ENCODE results near the gene SARNP. TPM values are rescaled to one million over a fixed set of nuclear protein-coding genes. Genes with fewer than 3 reads are reported as not detected.

The SARNP gene
- total and polyA plus RNA-seq, 9 of the 15 experiments (the other 6 are each of a cell fraction or from before 2014, with no cell fraction given): 70.1 to 400 (median 198) TPM

DNA sequence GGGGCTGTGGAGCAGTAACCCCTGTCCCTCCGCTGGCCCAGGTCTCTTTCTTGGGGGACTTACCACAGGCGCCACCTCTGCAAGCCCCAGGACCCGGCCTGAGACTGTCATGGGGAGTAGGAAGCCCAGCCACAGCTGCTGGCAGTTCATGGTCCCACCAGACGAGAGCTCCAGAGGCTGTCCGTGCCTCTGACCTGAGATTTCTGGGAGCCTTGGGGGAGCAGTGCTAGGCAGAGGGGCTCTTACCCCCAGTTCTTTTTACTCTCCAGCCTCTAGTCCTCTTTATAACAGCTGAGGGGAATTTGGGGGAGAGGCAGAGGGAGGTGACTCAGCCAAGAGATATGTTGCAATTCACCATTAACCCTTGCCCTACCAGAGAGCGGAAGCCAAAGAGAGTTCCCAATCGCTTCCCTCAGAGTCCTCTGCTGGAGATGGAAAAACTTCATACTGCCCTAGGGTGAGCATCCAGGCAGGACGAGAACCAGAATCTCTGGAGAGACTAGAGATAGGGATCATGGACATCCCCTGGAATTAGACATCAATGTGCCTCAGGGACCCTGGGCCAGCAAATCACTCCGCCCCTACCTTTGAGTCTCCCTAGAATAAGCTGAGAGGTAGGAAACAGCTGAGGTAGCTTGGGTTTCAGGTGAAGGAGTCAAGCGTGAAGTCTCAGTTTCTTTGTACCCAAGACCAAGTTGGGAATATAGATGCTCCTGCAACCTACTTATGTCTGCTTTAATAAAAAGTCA, 25.3 kb upstream of the SARNP start, which contains the start of gene MMP19:
TSS of gene MMP19 (minus strand) at position 256 of the 749 bp plus-strand sequence. CDS start at position 150, 106 bp downstream.
- DNase-seq (ENCODE audit: extremely low read depth in 1 of 4, low spot score in 3 of 4) (peak; percentile 57 to 74 (median 66)), ATAC-seq (peak; percentile 82), FAIRE-seq (peak; percentile 88)
- Histone ChIP-seq H3K9me1 (ENCODE audit: control insufficient read depth, insufficient read depth, low read length) (no peaks in the 10 kb centered on the region), H3K9me3 (replicated peaks; ENCODE audit: control insufficient read depth, insufficient read depth, low read depth, low read length) (no peaks in the 10 kb centered on the region), H2AFZ (ENCODE audit: low read depth, low read length) (peak within 1 kb of the TSS; percentile 83), H3K27me3 (ENCODE audit: control insufficient read depth in 2 of 2, insufficient read depth in 2 of 2, low read length in 2 of 2) (no peaks in the 10 kb centered on the region), H4K20me1 (replicated peaks; ENCODE audit: control insufficient read depth, insufficient read depth, low read length) (no peaks in the 10 kb centered on the region), H3K36me3 (ENCODE audit: control insufficient read depth, insufficient read depth, low read length) (no peaks in the 10 kb centered on the region), H3K79me2 (ENCODE audit: control insufficient read depth, insufficient read depth, low read length) (no peaks in the 10 kb centered on the region), H3K4me2 (ENCODE audit: insufficient read depth, low read length) (peak within 1 kb of the TSS; percentile 74), H3K9ac (ENCODE audit: insufficient read depth in 1 of 2, low read depth in 2 of 2, low read length in 2 of 2) (peak within 1 kb of the TSS; percentile 66 to 83; a peak in 3 of 4 replicates), H3K4me3 (peak within 1 kb of the TSS; percentile 34), H3K27ac (ENCODE audit: extremely low read depth, low read depth, low read length) (peak within 1 kb of the TSS; percentile 31; the same call in 1 of the 3 replicates), H3K4me1 (replicated peaks in 1 of 2; ENCODE audit: control insufficient read depth in 2 of 2, insufficient read depth in 2 of 2, low read length in 2 of 2) (peaks cover 15 to 23% of the 10 kb centered on the region in 2 experiments)
- ChIA-PET CTCF (ENCODE audit: low intra/inter-chr PET ratio) (no interaction called here), POLR2A (interaction anchor here (0.6 to 1.8 kb wide), 3 partner anchors 13 to 88 kb away, joined by 4 to 17 read pairs (median 4); partner anchors contain the start of gene DNAJC14)
- intact Hi-C loops (cut with micrococcal nuclease): no loop called here
- in situ Hi-C loops (cut with MboI): no loop called here
- WGBS (ENCODE audit: insufficient coverage, low coverage, missing lambda C conversion rate): 18% methylated on average over 9 of the region's 10 CpGs
- no TSS peak for BruUV-seq (replicated peaks)
- TF ChIP-seq ZNF655 (CRISPR knock-in tag; IDR thresholded peaks at IDR 0.05) (no peak), KAT7 (CRISPR knock-in tag; IDR thresholded peaks at IDR 0.05; ENCODE audit: borderline replicate concordance) (no peak), ZNF224 (CRISPR knock-in tag; IDR thresholded peaks at IDR 0.05) (no peak), SETDB1 (IDR thresholded peaks at IDR 0.05; ENCODE audit: low read length) (no peak), MCM3 (IDR thresholded peaks at IDR 0.05) (no peak), ARID1B (IDR thresholded peaks at IDR 0.05) (peak; percentile 85), PCBP1 (IDR thresholded peaks at IDR 0.05; ENCODE audit: low read depth, low read length, poor library complexity, severe bottlenecking) (no peak), ZNF586 (CRISPR knock-in tag; conservative IDR thresholded peaks at IDR 0.05) (no peak), NCOA2 (IDR thresholded peaks at IDR 0.05; ENCODE audit: partially characterized antibody in 2 of 2) (no peak), SMARCA4 (IDR thresholded peaks at IDR 0.05) (peak; percentile 92), ZNF24 (IDR thresholded peaks at IDR 0.05) (no peak)
- TF ChIP-seq, protein P1, sequence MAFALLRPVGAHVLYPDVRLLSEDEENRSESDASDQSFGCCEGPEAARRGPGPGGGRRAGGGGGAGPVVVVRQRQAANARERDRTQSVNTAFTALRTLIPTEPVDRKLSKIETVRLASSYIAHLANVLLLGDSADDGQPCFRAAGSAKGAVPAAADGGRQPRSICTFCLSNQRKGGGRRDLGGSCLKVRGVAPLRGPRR (CRISPR knock-in tag; IDR thresholded peaks at IDR 0.05): no peak

Data from K562 (cell line).